A673 (cell line): ENCODE data around the gene HCCS. TPM values are rescaled to one million over a fixed set of nuclear protein-coding genes. Genes with fewer than 3 reads are reported as not detected.

Source experiments
- BruUV-seq: library from RNA; stranded (reverse); fragments of 400-500 nt; replicated peaks from 2 replicates; lab custom pipeline; 2021; lab: Mats Ljungman, UMichigan
- CTCF ChIA-PET: fragments of 300-600 bp; sonication (Branson Sonifier 250); formaldehyde crosslinking; loops from one replicate; lab custom pipeline; 2022; ENCODE audit warnings: antibody characterized with exemption; lab: Charles Lee
- POLR2A ChIA-PET: fragments of 300-600 bp; sonication (Branson Sonifier 250); formaldehyde crosslinking; loops from one replicate; lab custom pipeline; 2022; ENCODE audit warnings: antibody characterized with exemption; ENCODE audit not compliant: low non-redundant PET; lab: Charles Lee
- DNase-seq: peaks from one replicate; pipeline ENCODE4 v3.0.0-alpha.2; 2015; ENCODE audit warnings: low spot score
- H3K27ac ChIP-seq: fragments of 200-600 bp; sonication (generic); 2 replicates; pipeline ENCODE4 v1.5.1; 2016; ENCODE audit warnings: mixed run types, low read depth, mild to moderate bottlenecking, mixed read lengths, antibody characterized with exemption, low read length; ENCODE audit not compliant: poor library complexity, severe bottlenecking
- H3K27me3 ChIP-seq: fragments of 200-600 bp; sonication (generic); replicated peaks from 2 replicates; pipeline ENCODE4 v1.6.1; 2017; ENCODE audit warnings: mixed run types, low read depth, mild to moderate bottlenecking, mixed read lengths, antibody characterized with exemption, low read length; ENCODE audit not compliant: insufficient read depth, poor library complexity
- H3K36me3 ChIP-seq: fragments of 200-600 bp; sonication (generic); 2 replicates; pipeline ENCODE4 v1.6.1; 2016; ENCODE audit warnings: mixed run types, mild to moderate bottlenecking, mixed read lengths, antibody characterized with exemption, low read length; ENCODE audit not compliant: insufficient read depth, poor library complexity, severe bottlenecking
- H3K4me1 ChIP-seq: fragments of 200-600 bp; sonication (generic); 2 replicates; pipeline ENCODE4 v1.6.1; 2017; ENCODE audit warnings: mixed run types, mild to moderate bottlenecking, mixed read lengths, antibody characterized with exemption, low read length; ENCODE audit not compliant: insufficient read depth, poor library complexity, severe bottlenecking
- H3K4me3 ChIP-seq: fragments of 200-600 bp; sonication (generic); 2 replicates; pipeline ENCODE4 v1.5.1; 2016; ENCODE audit warnings: low read depth, mixed run types, mild to moderate bottlenecking, mixed read lengths, low read length; ENCODE audit not compliant: poor library complexity, severe bottlenecking
- H3K9me3 ChIP-seq: fragments of 200-600 bp; sonication (generic); 2 replicates; pipeline ENCODE4 v1.6.1; 2016; ENCODE audit warnings: mixed run types, low read depth, mild to moderate bottlenecking, mixed read lengths, antibody characterized with exemption, low read length; ENCODE audit not compliant: poor library complexity, severe bottlenecking
- EZH2 ChIP-seq: fragments of 200-600 bp; sonication (generic); IDR thresholded peaks from 2 replicates; pipeline ENCODE4 v1.6.1; 2017; ENCODE audit warnings: borderline replicate concordance, low read depth, mild to moderate bottlenecking, mixed read lengths, antibody characterized with exemption, low read length; ENCODE audit not compliant: poor library complexity, severe bottlenecking
- intact Hi-C: fragments of 100-400 bp; cut with micrococcal nuclease; formaldehyde crosslinking; loops from one replicate; pipeline ENCODE4 v1.10.0; 2022; ENCODE audit not compliant: unreplicated experiment
- total RNA-seq: library from RNA; stranded (reverse); gene quantifications from 2 replicates; pipeline ENCODE4 v1.2.3, GENCODE V29; 2021
- TF ChIP-seq, protein P1 (sequence below): fragments of 300-800, 200-600 bp; sonication (generic); conservative IDR thresholded peaks from 2 replicates; pipeline ENCODE4 v1.5.1; 2017; ENCODE audit warnings: low read depth, mild to moderate bottlenecking, antibody characterized with exemption, low read length, moderate library complexity, mixed read lengths

The HCCS gene
- total RNA-seq, 1 experiment from 2014 or later = 51.2 TPM

DNA sequence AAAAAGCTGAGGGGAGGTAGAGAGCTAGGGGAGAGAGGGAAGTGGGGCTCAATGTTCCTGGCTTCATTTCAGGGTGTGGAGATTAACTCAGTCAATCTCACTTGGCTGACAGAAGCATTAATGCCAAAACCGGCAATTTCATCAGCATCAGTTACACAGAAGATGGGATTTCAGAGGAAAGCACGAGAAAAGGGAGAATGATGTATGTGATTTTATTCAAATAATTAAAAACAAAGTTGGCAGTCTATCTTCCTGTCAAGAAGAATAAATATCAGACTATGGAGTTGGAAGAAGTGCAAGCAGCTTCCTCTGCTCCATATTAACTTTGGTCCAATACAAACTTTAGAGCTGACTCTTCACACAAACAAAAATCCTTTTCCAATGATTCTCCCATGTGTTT is 29.6 kb upstream of the HCCS start:
- POLR2A ChIA-PET = no interaction called here
- no peaks in the 10 kb centered on the region for H3K9me3 ChIP-seq
- intact Hi-C loops = no loop called here
- H3K36me3 ChIP-seq = no peaks in the 10 kb centered on the region
- no peak for DNase-seq
- TF ChIP-seq, protein P1, sequence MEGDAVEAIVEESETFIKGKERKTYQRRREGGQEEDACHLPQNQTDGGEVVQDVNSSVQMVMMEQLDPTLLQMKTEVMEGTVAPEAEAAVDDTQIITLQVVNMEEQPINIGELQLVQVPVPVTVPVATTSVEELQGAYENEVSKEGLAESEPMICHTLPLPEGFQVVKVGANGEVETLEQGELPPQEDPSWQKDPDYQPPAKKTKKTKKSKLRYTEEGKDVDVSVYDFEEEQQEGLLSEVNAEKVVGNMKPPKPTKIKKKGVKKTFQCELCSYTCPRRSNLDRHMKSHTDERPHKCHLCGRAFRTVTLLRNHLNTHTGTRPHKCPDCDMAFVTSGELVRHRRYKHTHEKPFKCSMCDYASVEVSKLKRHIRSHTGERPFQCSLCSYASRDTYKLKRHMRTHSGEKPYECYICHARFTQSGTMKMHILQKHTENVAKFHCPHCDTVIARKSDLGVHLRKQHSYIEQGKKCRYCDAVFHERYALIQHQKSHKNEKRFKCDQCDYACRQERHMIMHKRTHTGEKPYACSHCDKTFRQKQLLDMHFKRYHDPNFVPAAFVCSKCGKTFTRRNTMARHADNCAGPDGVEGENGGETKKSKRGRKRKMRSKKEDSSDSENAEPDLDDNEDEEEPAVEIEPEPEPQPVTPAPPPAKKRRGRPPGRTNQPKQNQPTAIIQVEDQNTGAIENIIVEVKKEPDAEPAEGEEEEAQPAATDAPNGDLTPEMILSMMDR = no peak
- TF ChIP-seq EZH2 = no peak
- no peak overlapping the region for H3K4me3 ChIP-seq
- H3K4me1 ChIP-seq = no peaks in the 10 kb centered on the region
- no TSS peak for BruUV-seq
- H3K27me3 ChIP-seq = no peaks in the 10 kb centered on the region
- H3K27ac ChIP-seq = no peak overlapping the region
- CTCF ChIA-PET = no interaction called here

DNA sequence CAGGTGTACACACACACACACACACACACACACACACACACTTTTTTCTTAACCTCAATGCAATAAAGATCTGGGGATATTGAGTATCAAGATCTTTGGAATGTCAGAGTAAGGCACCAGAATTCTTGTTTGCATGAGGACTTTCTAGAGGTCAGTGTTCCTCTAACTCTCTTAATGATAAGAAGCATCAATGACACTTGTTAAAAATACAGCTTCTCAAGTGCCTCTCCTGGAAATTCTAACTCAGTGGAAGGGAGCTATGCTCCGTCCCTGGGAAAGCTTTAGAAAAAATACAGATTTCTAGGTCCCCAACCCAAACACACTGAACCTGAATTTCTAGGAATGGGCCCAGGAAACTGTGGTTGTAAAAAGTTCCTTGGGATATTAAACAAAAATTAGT is 25.8 kb upstream of the HCCS start:
- CTCF ChIA-PET = no interaction called here
- intact Hi-C loops = no loop called here
- DNase-seq = no peak

DNA sequence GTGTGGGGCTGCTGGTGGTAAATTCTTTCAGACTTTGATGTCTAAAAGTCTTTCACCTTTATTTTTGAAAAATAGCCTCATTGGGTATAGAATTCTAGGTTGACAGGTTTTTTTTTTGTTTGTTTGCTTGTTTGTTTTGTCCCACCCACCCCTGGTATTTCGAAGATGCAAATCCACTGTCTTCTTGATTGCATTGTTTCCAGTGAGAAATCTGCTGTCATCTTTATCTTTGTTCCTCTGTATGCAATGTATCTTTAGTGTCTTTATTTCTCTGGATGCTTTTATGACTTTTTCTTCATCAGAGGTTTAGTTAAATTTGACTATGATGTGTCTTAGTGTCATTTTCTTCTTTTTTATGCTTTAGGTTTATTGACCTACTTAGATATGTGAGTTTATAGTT is 21.3 kb upstream of the HCCS start:
- Histone ChIP-seq H3K9me3 (peaks cover 6% of the 10 kb centered on the region), H3K4me3 (no peak overlapping the region), H3K4me1 (no peaks in the 10 kb centered on the region), H3K27me3 (no peaks in the 10 kb centered on the region), H3K36me3 (no peaks in the 10 kb centered on the region), H3K27ac (no peak overlapping the region)
- intact Hi-C loops = no loop called here
- POLR2A ChIA-PET = no interaction called here
- CTCF ChIA-PET = no interaction called here
- no peak for DNase-seq
- no TSS peak for BruUV-seq
- TF ChIP-seq, protein P1 = no peak
- TF ChIP-seq EZH2 = no peak

More for the DNA sequence above, 25.8 kb upstream of the HCCS start:
- POLR2A ChIA-PET = no interaction called here
- TF ChIP-seq, protein P1 = no peak
- TF ChIP-seq EZH2 = no peak
- Histone ChIP-seq H3K27ac (no peak overlapping the region), H3K36me3 (no peaks in the 10 kb centered on the region), H3K4me1 (no peaks in the 10 kb centered on the region), H3K4me3 (no peak overlapping the region), H3K27me3 (no peaks in the 10 kb centered on the region), H3K9me3 (no peaks in the 10 kb centered on the region)
- BruUV-seq = no TSS peak
